Stimulated activated CD8-positive, alpha-beta memory T cell treated with anti-CD3 and anti-CD28 coated beads, Interleukin-7, amount 100 ng/mL, for 24 hours (primary cell): ENCODE results near the gene ATP4A.

ENCODE experiments used
- DNase-seq: peaks from one replicate; pipeline ENCODE4 v3.0.0-alpha.2; 2020; ENCODE audit warnings: low read depth

Gene ATP4A

DNA sequence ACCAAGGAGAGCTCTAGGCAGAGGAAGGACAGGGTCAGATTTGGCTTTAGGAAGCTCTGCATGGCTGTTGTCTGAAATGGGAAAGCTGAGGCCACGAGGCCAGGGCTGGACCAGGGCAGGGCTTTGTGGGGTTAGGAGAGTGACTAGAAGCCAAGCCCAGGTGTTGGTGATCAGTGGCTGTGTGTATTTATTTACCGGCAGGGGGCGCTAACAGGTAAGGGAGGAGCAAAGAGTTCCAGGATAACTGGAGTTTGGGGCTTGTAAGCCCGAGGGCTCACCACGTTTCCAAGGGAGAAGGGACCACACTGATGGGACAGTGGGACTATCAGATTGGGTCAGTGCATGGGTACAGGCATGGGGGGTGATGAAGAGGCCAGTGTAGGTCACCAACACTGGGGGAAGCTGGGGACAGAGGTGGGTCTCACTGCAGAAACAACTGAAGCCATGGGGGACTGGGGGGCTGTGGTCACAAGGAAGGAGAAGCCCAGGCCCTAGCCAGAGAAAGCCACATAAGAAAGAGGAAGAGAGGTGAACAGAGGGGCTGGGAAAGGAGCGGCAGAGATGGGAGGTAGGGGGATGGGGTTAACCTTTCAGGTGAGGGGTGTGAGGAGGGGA is 14.2 kb downstream of the ATP4A start:
- DNase-seq: peak; percentile 14

DNA sequence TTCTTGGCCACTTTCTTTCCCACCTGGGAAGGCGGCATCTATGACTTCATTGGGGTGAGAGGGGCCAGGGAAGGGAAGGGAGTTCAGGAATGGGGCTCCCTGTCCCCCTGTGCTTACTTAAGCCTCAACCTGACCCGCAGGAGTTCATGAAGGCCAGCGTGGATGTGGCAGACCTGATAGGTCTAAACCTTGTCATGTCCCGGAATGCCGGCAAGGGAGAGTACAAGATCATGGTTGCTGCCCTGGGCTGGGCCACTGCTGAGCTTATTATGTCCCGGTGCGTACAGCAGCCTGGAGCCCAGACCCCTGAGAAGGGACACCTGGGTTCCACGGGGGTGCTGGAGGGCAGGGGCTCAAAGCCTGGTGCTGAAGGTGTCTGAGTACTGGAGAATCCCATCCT is 16.9 kb downstream of the ATP4A start:
- DNase-seq: no peak

DNA sequence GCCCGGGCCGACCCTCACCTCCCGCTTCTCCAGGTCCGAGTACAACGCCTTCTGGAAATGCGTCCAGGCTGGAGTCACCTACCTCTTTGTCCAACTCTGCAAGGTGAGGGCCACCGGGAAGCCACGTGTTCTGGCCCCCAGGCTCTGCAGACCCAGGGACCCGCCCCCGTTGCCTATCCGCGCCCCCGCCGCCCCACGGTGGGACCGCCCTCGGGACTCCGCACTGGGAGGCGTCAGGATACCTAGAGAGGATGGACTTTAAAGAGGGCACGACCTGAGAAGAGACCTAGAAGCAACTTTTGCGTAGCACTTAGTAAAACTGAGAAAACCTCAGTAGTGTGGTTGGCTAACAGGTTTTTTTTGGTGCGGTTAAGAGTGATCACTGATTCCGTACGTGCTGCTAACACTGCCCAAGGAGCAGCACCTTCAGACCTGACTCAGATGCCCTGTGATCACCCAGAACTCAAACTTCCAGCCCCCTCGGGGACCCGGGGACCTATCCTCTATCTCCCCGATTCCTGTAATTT is 17.5 kb downstream of the ATP4A start:
- peak; percentile 51 for DNase-seq

DNA sequence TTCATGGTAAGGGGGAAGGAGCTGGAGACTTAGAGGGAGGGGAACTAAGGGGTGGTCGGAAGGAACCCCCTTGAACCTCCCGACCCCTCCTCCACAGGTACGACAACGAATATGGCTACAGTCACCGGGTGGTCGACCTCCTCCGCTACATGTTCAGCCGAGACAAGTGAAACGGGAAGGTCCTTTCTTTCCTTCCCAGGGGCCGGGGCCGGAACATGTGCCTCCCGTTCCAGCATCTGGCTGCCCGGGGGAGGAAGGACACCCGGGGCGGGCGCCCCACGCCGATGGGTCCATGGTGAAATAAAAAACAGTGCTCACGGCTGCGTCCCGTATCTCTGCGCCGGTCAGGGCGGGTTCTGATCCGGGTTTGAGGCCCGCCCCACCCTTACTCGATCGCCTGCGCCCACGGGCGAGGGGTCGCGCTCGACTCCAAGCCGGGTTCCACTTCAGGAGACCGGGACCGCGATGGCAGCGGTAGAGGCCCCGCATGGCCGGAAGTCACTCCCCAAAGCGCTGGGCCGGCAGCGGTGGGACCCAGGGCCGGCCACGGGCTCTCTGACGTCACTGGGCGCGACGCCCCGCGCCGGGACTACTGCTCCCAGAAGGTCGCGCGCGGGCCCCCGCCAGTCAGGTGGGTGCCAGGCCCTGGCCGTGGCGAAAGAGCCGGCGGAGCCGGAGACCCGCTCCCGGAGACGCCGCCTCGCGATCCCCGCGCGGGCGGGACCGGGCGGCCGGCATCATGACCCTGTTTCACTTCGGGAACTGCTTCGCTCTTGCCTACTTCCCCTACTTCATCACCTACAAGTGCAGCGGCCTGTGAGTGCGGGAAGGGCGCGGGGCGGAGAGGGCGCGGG is 18.2 kb downstream of the ATP4A start, which contains the start of gene TMEM147:
Gene TMEM147 (plus strand): TSS at position 626 of the 854 bp plus-strand sequence. CDS start 114 bp downstream, at position 740.
- DNase-seq: peak; percentile 66

DNA sequence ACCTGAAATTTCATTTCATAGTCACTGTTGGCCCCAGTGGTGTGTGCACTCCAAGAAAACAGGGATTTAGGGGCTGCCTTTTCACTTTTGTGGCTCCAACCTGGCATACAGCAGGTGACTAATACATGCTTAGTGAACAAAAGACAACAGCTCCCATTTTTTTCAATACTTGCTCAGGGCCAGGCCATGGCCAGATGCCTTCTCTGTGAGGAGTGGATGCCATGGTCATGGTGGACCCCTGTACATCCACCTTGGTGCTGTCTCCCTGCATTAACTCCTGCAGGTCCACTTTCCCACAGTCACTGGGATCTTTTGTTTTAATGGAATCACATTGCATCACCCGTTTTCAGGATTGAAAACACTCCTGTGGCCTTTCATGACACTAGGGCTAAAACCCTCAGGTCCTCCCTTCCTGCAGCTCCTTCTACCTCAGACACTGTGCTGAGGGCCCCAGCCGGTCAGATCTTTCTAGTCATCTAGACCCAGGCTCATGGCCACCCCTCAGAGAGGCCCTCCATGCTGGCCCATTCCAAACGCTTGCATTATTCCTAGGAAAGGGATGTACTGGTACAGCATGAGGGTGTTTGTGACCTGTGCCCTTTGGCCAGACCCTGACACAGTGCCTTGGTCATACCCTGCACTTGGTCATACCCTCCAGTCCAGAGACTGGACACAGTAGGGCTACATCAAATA is 19.2 kb downstream of the ATP4A start:
- DNase-seq: no peak

DNA sequence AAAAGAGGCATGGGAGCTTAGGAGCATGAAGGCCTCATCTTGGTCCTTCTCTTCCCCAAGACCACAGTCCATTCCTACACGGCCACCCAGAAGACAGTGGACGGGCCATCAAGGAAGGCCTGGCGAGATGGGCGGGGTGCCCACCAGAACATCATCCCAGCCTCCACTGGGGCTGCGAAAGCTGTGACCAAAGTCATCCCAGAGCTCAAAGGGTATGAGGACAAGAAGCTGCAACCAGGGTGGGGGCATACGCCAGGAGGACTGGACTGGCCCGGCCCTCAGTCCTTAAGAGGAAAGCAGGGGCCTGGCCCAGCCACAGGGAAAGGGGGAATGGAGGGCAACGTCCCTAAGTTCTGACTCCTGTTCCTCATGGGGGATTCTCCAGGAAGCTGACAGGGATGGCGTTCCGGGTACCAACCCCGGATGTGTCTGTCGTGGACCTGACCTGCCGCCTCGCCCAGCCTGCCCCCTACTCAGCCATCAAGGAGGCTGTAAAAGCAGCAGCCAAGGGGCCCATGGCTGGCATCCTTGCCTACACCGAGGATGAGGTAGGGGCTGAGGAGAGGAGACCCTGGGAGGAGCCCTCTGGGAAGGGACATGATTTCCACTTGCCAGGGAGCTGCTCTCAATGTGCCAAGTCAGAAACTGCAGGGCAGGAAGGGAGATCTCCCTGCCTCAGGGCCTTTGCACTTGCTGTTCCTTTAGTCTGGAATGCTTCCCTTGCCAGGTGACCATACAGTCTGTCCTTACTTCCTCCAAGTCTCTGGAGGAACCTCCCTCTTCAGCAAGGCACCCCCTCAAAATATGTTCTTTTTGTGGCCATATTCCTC is 20.0 kb downstream of the ATP4A start:
- DNase-seq: no peak

DNA sequence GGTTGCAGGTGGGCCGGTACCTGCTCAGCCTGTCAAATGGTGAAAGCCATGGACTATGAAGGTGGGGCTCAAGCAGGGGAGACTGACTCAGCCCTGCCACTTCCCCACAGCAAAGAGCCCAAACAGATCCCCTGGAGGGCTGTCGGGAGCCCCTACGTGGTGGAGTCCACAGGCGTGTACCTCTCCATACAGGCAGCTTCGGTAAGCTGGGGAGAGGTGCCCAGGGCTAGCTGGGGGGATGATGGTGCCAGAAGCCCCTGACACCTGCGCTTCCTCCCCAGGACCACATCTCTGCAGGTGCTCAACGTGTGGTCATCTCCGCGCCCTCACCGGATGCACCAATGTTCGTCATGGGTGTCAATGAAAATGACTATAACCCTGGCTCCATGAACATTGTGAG is 21.2 kb downstream of the ATP4A start:
- no peak for DNase-seq

DNA sequence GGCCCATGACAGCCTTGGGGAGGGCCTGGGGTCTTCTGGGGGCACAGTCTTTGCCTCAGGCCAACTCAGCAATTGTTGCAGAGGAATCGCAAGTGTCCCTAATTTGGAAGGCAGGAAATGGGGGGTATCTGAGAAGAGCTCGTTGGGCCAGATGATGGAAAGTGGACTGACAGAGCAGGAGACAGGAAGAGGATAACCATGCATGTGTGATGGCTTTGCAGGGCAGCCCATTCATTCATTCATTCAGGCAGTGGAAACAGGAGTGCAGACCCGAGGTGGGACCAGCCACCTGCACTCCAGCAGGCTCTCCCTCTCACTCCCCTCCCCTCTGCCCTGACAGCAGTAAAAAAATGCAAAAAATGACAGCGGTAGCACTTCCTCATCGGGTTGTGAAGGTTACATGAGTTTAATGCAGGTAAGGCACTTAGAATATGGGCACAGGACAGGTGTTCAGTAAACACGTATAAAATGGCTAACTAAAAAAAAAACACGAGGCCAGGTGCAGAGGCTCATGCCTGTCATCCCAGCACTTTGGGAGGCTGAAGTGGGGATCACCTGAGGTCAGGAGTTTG is 23.0 kb downstream of the ATP4A start:
- no peak for DNase-seq

DNA sequence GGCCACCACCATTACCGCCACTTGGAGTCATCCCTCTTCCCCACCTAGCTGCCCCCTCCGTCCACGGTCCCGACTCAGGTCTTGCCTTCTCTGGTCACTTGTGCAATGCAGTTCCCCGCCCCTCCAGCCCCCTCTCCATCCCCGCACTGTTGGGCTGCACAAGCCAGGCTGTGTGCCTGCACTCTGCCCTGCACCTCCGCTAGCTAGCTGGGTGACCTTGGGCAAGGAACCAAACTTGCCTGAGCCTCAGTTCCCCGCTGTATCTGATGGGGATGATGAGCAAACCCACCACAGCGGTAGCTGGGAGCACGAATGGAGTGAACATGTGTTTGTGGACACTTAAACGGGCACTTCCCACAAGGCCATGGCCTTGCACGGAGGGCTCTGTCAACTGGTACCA is 23.6 kb downstream of the ATP4A start:
- no peak for DNase-seq

DNA sequence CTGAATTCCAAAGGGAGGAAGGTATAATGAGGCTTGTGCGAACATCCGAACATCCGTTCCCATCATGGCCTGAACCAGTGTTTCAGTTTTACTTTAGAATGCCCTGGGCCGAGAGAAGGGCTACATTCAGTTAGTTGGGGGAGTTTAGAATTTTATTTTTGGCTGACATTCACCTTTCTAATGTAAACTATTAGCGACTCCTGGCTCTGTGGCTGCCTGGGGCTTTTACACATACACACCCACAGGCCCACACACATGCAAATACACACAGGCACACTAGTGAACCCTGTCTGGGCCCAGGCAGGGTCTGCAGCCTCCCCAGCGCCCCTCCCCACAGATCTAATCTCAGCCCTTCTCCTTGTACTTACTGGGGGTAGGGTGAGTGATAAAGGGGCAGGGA is 24.1 kb downstream of the ATP4A start:
- DNase-seq: no peak

DNA sequence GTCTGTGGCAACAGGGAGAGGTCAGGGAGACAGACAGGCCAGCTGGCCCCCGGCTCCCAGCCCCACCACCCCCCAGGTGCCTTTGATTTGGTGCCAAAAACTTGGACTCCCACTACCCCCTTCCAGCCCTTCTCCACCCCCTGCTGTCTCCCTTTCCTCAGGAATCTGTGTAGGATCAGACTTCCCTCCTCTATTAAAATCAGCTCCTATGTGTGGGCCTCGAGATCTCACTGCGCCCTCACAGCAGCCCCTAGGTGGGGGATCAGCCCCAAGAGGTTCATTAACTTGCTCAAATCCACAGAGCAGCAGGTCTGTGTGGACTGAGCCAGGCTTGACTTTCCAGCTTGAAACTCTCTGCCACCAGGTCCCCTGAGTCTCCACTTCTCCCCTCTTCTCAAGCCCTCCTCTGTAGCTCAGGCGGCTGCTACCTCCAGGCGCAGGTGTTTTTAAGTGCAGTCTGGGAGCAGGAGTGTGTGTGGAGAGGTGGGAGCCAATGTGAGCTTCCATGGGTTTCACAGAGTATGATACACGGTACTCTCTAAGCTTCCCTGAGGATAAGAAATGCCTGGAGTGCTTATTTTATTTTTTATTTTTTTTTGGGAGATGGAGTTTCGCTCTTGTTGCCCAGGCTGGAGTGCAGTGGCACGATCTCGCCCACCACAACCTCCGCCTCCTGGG is 28.5 kb downstream of the ATP4A start:
- DNase-seq: no peak

DNA sequence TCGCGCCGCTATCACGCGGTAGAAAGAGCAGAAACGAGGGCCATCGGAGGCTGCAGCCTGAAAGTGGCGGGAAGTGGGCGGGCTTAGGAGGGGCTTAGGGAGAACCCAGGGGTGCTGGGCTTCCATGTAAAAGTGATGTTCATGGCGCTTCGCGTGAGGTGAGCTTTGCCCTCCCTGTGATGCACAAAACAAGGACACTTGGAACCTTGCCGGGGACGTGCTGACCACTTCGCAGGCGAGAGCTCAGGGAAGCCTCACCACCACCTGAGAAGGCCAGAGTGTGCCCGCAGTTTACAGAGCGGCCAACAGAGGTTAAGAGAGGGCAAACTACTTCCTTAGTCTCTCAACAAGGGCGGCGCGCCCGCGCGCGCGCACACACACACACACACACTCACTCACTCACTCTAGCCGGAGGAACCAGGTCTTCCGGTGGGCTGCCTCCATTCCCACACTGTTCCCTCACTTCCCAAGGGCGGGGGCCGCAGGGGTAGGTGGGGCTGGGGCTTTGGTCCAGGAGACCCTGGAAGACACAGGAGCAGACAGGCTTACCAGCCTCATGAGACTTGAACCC is 29.6 kb downstream of the ATP4A start:
- no peak for DNase-seq

DNA sequence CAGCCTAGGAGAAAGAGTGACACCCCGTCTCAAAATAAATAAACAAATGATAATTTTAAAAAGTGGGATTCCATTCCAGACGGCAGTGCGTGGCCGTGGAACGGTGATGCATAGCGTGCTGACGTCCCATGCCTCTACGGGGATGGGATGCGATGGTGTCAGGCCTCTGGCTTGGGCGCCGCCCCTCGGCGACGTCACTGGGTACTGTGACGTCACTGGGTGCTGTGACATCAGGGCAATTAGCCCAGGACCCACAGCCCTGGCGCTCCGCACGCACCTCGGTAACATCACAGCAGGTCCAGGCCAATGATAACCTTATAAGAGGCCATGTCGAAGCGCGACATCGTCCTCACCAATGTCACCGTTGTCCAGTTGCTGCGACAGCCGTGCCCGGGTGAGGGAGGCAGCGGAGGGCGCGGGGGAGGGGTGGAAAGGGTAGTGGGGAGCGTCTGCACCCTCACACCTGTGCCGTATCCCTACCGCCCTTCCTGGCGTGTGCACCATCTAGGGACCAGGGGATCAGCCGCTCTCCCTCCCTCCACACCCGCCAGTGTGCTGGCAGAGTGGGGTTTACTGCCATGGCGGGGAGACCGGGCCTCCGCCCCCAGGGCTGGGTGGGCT is 30.1 kb downstream of the ATP4A start, which contains the start of gene GAPDHS:
Gene GAPDHS (plus strand): TSS at position 256 of the 621 bp plus-strand sequence. CDS start 72 bp downstream, at position 328.
- no peak for DNase-seq

DNA sequence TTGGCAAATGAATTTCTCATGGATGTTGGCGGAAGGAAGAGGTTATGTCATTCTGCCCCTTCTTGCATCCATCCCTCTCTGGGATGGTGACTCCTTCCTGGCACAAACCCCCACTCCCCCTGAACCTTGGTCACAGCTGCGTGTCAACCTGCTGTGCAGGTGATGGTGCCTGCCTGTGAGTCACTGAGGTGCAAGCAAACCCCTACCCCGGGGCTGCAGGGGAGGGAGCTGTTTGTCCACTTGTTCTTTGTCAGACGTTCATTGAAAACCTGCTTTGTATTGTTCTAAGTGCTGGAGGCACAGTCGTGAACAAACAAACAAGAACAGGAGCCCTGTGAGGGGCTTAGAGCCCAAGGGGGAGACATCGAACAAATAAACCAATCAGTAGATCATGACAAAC is 32.2 kb downstream of the ATP4A start:
- DNase-seq: no peak

DNA sequence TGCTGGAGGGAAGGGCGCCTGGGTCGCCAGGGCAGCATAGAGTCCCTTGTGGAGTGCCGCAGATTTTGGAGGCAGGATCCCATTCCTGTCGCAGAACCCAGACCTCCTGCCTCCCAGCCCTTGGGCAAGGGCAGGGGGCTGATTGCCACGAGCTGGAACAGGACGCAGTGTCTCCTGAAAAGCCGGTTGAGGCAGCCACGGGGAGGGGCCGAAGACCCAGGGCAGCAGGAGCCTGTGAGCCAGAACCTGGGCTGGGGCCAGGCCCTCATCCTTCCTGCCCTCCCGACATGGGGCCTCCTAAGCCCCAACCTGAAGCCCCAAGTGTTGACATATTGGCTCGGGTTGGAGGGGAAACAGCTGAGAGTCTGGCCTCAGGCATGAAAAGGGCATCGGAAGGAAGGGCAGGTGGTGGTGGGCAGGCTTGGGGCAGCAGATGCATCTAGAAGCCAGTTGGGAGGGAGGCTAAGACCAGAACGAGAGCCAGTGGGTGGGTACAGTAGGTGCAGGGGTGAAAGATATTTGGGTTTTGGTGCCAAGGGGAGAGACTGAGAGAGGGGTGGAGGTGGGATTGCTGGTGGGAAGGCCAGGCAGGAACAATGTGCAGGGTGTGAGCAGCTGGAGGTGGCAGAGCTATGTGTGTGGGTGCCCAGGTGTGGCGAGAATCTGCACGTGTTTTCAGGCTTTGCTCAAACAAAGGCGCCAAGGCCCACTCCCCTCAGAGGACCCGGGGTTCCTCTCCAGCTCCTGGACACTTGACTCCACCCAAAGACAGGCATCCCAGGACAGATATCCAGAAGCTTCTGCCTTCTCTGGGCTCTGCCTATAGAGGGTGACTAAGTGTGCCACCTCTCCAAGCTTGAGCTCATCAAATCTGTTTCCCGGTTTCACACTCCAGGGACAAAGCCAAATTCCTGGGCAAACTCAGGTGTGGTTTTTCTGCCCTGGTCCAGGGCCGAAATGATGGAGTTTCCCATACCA is 33.9 kb downstream of the ATP4A start:
- DNase-seq: no peak

DNA sequence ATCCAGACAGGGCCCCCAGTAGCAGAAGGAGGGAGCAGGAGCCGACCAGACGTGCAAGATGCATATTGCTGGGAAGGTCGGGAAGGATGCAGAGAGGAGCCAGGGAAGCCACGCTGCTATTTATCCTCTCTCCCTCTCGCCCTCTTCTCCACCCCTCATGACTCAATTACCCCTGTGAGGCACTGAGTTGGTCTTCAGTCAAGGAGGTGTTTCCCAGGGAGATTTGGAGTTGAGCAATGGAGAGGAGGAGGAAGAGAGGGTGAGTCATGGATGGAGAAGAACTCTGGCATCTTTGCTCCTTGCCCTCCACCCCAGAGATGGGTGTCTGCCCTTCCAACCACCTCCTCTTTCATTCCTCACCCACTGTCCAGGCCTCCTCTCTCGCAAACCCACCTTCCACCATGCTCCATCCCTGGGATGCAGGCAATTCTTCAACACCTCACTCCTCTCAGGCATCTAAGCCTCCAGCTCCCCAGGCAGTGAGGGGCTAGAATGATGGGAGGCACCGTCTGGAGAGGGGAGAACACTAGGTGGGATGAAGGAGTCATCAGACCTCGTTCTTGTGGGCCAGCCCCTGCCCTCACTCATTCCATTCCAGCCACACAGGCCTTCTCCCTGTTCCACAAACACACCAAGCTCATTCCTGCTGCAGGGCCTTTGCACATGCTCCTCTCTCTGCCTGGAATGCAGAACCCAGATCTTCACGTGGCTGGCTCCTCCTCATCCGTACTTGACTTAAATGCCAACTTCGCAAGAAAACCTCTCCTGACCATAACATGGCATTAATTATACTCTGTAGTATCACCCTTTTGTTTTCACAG is 35.0 kb downstream of the ATP4A start, which contains the start of gene SBSN:
Gene SBSN (minus strand): TSS at position 94 of the 821 bp plus-strand sequence. CDS start 30 bp downstream, at position 64.
- DNase-seq: no peak

DNA sequence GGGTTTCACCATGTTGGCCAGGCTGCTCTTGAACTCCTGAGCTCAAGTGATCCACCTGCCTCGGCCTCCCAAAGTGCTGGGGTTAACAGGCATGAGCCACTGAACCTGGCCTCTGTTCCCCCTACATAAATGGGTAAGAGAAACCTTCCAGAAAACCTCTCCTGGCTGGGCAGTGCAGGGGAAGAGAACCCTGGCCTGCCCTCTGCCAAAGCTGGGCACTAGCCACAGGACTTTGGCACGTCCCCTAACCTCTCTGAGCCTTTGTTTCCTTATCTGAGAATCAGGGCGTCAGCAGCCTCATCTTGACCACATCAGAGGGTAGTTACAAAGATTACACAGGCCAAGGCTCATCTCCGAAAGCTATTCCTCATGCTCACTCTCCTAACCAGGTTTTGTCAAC is 37.6 kb downstream of the ATP4A start:
- DNase-seq: no peak
